Vagina (tissue), 2 donors: ENCODE results near the gene PRKAA2. TPM values are rescaled to one million over a fixed set of nuclear protein-coding genes. Genes with fewer than 3 reads are reported as not detected.

Experiments used
- DNase-seq, 2 donors: peaks; one replicate each; pipeline ENCODE4 v3.0.0-alpha.2; 2017; ENCODE audit errors: extremely low spot score in 2 of 2
- H3K27ac ChIP-seq: fragments of 200-600 bp; sonication (generic); one replicate; pipeline ENCODE4 v1.5.1; 2019
- H3K27me3 ChIP-seq: fragments of 200-600 bp; sonication (generic); one replicate; pipeline ENCODE4 v1.5.1; 2019
- H3K36me3 ChIP-seq, 2 donors: fragments of 200-600 bp; sonication (generic); one replicate each; pipeline ENCODE4 v1.5.1; 2017 to 2019
- H3K4me1 ChIP-seq: fragments of 200-600 bp; sonication (generic); one replicate; pipeline ENCODE4 v1.5.1; 2019
- H3K4me3 ChIP-seq, 2 donors: fragments of 200-600 bp; sonication (generic); 1 replicate in 1 of 2; 2 replicates in 1 of 2; pipeline ENCODE4 v1.5.1; 2016 to 2019
- H3K9me3 ChIP-seq: fragments of 200-600 bp; sonication (generic); one replicate; pipeline ENCODE4 v1.5.1; 2019
- CTCF ChIP-seq, 3 experiments: fragments of 450-650 bp in 2 of 3; fragments of 200-600 bp in 1 of 3; sonication (generic) in 1 of 3; IDR thresholded peaks; one replicate each; pipeline ENCODE4 v1.5.1; 2017 to 2019; ENCODE audit warnings: antibody characterized with exemption in 3 of 3, mild to moderate bottlenecking in 2 of 3, moderate library complexity in 2 of 3
- POLR2A ChIP-seq, 2 donors: fragments of 450-650 bp; IDR thresholded peaks; one replicate each; pipeline ENCODE4 v1.6.1; 2017; ENCODE audit warnings: antibody characterized with exemption in 2 of 2, mild to moderate bottlenecking in 2 of 2, moderate library complexity in 2 of 2
- POLR2AphosphoS5 ChIP-seq, 2 donors: sonication (generic); formaldehyde crosslinking; IDR thresholded peaks; one replicate each; pipeline ENCODE4 v1.9.0; 2017; ENCODE audit warnings: antibody characterized with exemption in 2 of 2, mild to moderate bottlenecking in 2 of 2, low read depth in 1 of 2; ENCODE audit not compliant: insufficient read depth in 1 of 2
- intact Hi-C: fragments of 100-400 bp; cut with DNase I; formaldehyde crosslinking; loops from one replicate; pipeline ENCODE4 v1.15.1; 2023
- total RNA-seq: library from RNA; depleted of rRNA; stranded (reverse); fragments of >200 nt; gene quantifications from one replicate; pipeline ENCODE4 v1.2.3, GENCODE V29; 2016

The PRKAA2 gene
- total RNA-seq, 1 donor from 2014 or later: 3.7 TPM

- Histone ChIP-seq H3K9me3 (no peaks in the 10 kb centered on the region), H3K27ac (no peak overlapping the region), H3K4me1 (no peaks in the 10 kb centered on the region), H3K4me3 (no peak overlapping the region), H3K27me3 (no peaks in the 10 kb centered on the region), H3K36me3 (no peaks in the 10 kb centered on the region)
- TF ChIP-seq POLR2A (IDR thresholded peaks at IDR 0.05) (no peak), POLR2AphosphoS5 (IDR thresholded peaks at IDR 0.05; ENCODE audit: insufficient read depth in 1 of 2, low read depth in 1 of 2) (no peak), CTCF (IDR thresholded peaks at IDR 0.05) (no peak)
- intact Hi-C loops: no loop called here
- no peak for DNase-seq
Measured at GRCh38 chr1:56710646-56711045, 65.5 kb downstream of the PRKAA2 start.

GRCh38 chr1:56712150-56712549 is 67.0 kb downstream of the PRKAA2 start:
- Histone ChIP-seq H3K36me3 (no peaks in the 10 kb centered on the region), H3K4me3 (no peak overlapping the region), H3K9me3 (no peaks in the 10 kb centered on the region), H3K27me3 (no peaks in the 10 kb centered on the region), H3K4me1 (no peaks in the 10 kb centered on the region), H3K27ac (no peak overlapping the region)
- TF ChIP-seq POLR2AphosphoS5 (IDR thresholded peaks at IDR 0.05; ENCODE audit: insufficient read depth in 1 of 2, low read depth in 1 of 2): no peak
- no peak for TF ChIP-seq POLR2A (IDR thresholded peaks at IDR 0.05)
- no peak for TF ChIP-seq CTCF (IDR thresholded peaks at IDR 0.05)
- DNase-seq: no peak
- intact Hi-C loops: no loop called here

- H3K27ac ChIP-seq: no peak overlapping the region
- intact Hi-C loops: no loop called here
- TF ChIP-seq POLR2A (IDR thresholded peaks at IDR 0.05) (no peak), POLR2AphosphoS5 (IDR thresholded peaks at IDR 0.05; ENCODE audit: insufficient read depth in 1 of 2, low read depth in 1 of 2) (no peak), CTCF (IDR thresholded peaks at IDR 0.05) (no peak)
- no peak overlapping the region for H3K4me3 ChIP-seq
- no peaks in the 10 kb centered on the region for H3K36me3 ChIP-seq
- no peaks in the 10 kb centered on the region for H3K9me3 ChIP-seq
- no peaks in the 10 kb centered on the region for H3K4me1 ChIP-seq
- H3K27me3 ChIP-seq: no peaks in the 10 kb centered on the region
- no peak for DNase-seq
Measured at GRCh38 chr1:56713112-56713511, 68.0 kb downstream of the PRKAA2 start.

- Histone ChIP-seq H3K4me1 (no peaks in the 10 kb centered on the region), H3K4me3 (no peak overlapping the region), H3K9me3 (no peaks in the 10 kb centered on the region), H3K36me3 (no peaks in the 10 kb centered on the region), H3K27me3 (no peaks in the 10 kb centered on the region), H3K27ac (no peak overlapping the region)
- TF ChIP-seq CTCF (IDR thresholded peaks at IDR 0.05) (no peak), POLR2A (IDR thresholded peaks at IDR 0.05) (no peak), POLR2AphosphoS5 (IDR thresholded peaks at IDR 0.05; ENCODE audit: insufficient read depth in 1 of 2, low read depth in 1 of 2) (no peak)
- intact Hi-C loops: no loop called here
- DNase-seq: no peak
Measured at GRCh38 chr1:56715156-56715555, 70.0 kb downstream of the PRKAA2 start.

GRCh38 chr1:56719171-56719570 is 74.1 kb downstream of the PRKAA2 start:
- no peaks in the 10 kb centered on the region for H3K27me3 ChIP-seq
- no peaks in the 10 kb centered on the region for H3K4me1 ChIP-seq
- H3K4me3 ChIP-seq: no peak overlapping the region
- intact Hi-C loops: no loop called here
- no peaks in the 10 kb centered on the region for H3K9me3 ChIP-seq
- H3K27ac ChIP-seq: no peak overlapping the region
- no peaks in the 10 kb centered on the region for H3K36me3 ChIP-seq
- TF ChIP-seq CTCF (IDR thresholded peaks at IDR 0.05) (no peak), POLR2A (IDR thresholded peaks at IDR 0.05) (no peak), POLR2AphosphoS5 (IDR thresholded peaks at IDR 0.05; ENCODE audit: insufficient read depth in 1 of 2, low read depth in 1 of 2) (no peak)
- DNase-seq: no peak
